HG03571 (cell line): ENCODE results near the gene CLTB.
"Not testable (repeated sequence)": the region's sequence is repeated elsewhere in the genome, so short reads cannot be mapped to it uniquely, and the experiment has no call there.

Experiments
- ATAC-seq: cut with Tn5 transposase; IDR thresholded peaks from one replicate; pipeline ENCODE4 v1.9.1; 2021; ENCODE audit not compliant: unreplicated experiment

CLTB gene

DNA sequence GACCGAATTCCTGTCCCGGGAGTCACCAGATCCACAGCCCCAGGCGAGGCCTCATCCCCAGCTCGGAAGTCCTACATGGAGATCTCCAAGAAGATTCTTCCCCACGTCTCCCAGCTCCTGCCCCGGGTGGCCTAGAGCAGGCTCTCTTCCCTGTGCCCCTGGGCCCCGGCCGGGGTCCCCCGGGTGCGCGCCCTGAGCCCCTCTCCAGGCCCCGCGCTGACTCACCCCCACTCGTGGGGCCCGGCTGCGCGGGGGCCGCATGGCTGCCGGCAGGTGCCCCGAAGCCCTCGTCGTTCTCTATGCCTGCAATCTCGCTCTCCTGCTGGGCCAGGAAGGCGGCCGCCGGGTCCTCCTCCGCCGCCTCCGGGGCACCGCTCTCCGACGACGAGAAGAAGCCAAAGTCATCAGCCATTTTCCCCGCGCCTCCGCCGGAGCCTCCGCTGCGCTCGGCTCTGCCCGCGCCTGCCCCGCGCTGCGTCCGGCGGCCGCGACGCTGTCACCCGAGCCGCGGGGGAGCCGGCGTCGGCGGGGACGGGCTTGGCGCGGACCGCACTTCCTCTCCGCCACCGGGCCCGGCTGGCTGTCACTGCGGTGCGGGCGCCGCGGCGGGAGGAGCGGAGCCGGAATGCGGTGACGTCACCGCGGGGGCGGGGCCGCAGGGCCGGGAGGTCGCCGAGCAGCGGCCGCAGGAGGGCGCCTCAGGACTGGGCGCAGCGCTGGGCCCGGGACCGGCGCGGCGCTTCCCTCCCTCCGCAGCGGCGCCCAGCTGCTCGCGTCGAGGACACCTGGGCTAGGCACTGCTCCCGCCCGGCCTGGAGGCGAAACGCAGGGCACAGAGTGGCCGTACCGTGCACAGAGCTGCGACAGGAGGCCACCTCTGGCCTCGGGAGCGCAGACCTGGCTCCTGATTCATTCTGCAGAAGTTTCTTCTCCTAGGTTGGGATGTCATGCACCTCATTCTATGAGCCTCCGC is at the start of gene CLTB:
Gene CLTB, minus strand, starts transcription at position 588 of the 973 bp plus-strand sequence. Its CDS starts 176 bp downstream, at position 412.
- ATAC-seq: peak; percentile 93

GRCh38 chr5:176463113-176463764 is 46.9 kb upstream of the CLTB start:
- no peak for ATAC-seq

DNA sequence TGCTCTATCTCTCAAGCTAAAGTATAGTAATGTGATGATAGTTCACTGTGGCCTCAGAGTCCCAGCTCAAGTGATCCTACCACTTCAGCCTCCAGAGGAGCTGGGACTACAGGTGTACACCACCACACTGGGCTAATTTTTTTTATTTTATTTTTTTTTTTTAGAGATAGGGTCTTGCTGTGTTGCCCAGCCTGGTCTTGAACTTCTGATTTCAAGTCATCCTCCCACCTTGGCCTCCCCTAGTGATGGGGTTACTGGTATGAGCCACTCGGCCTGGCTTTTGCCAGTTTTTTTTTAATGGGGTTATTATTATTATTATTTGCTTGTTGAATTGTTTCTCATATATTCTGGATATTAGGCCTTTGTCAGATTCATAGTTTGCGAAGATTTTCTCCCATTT is 45.0 kb upstream of the CLTB start:
- ATAC-seq: no peak

DNA sequence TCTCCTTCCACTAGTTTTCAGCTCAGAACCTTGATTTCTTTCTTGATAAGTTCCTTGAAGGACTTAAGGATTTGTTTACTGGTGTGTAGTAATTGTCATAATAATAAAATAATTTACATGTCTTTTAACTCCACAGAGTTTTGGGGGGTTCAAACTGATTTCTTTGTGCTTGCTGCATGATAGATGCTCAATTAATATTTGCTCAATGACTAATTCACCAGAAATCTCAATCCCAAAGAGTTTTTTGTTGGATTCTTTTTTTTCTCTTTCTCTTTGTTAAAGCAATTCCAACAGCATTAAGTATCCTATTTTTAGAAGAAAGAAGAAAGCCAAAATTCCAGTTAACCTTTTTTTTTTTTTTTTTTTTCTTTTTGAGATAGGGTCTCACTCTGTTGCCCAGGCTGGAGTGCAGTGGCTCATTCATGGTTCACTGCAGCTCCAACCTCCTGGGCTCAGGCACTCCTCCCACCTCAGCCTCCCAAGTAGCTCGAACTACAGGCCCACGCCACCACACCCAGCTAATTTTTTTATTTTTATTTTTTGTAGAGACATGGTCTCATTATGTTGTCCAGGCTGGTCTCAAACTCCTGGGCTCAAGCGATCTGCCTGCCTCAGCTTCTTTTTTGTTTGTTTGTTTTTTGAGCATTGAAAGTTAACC is 42.7 kb upstream of the CLTB start:
- no peak for ATAC-seq

- no peak for ATAC-seq
These were observed 38.5 kb upstream of the CLTB start for GRCh38 chr5:176454724-176455394.

- ATAC-seq: no peak
These were observed 33.7 kb upstream of the CLTB start for GRCh38 chr5:176450077-176450476.

GRCh38 chr5:176447978-176448608 is 31.8 kb upstream of the CLTB start, which contains the start of gene FAF2:
FAF2 (plus strand) TSS chr5:176448385; CDS start chr5:176448408, 23 bp downstream.
- peak; percentile 94 for ATAC-seq

- peak; percentile 24 for ATAC-seq
These were observed 31.2 kb upstream of the CLTB start for GRCh38 chr5:176447591-176447977.

GRCh38 chr5:176446884-176447590 is 30.7 kb upstream of the CLTB start:
- no peak for ATAC-seq

DNA sequence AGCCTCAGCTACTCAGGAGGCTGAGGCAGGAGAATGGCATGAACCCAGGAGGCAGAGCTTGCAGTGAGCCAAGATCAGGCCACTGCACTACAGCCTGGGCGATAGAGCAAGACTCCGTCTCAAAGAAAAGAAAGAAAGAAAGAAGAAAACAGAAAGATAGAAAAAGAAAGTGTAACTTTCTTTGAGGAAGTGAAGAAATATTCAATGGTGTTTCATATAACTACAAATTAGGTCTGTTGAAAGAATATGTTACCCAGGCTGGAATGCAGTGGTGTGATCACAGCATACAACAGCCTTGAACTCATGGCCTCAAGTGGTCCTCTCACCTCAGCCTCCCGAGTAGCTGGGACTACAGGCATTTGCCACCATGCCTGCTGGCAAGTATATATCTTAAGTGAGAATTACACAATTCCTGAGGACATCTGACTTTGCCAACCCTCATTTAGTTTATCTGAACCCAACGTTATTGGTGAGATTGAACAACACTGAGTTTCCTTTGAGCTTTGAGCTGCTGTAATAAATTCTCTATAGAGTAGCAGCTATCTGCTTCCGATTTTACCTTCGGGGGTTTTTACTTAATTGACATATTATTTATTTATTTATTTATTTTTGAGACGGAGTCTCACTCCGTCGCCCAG is 29.8 kb upstream of the CLTB start:
- no peak for ATAC-seq

DNA sequence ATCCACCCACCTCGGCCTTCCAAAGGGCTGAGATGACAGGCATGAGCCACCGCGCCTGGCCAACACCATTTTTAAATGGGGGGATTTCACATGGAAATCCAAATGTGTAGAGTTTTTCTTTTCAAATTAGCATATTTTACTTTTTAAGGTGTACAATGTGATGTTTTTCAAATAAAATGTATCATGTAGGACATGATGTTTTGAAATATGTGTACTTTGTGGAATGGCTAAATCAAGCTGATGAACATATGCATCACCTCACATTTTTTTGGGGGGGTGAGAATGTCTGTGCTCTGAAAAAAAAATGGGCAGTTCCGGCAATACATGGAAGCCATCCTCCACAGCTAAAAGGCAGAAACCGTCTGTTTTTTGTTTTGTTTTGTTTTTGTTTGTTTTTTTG is 28.4 kb upstream of the CLTB start:
- no peak for ATAC-seq

- ATAC-seq: not testable (repeated sequence)
These were observed 26.6 kb upstream of the CLTB start for GRCh38 chr5:176442911-176443310.

- no peak for ATAC-seq
These were observed 25.6 kb upstream of the CLTB start for GRCh38 chr5:176441921-176442323.

DNA sequence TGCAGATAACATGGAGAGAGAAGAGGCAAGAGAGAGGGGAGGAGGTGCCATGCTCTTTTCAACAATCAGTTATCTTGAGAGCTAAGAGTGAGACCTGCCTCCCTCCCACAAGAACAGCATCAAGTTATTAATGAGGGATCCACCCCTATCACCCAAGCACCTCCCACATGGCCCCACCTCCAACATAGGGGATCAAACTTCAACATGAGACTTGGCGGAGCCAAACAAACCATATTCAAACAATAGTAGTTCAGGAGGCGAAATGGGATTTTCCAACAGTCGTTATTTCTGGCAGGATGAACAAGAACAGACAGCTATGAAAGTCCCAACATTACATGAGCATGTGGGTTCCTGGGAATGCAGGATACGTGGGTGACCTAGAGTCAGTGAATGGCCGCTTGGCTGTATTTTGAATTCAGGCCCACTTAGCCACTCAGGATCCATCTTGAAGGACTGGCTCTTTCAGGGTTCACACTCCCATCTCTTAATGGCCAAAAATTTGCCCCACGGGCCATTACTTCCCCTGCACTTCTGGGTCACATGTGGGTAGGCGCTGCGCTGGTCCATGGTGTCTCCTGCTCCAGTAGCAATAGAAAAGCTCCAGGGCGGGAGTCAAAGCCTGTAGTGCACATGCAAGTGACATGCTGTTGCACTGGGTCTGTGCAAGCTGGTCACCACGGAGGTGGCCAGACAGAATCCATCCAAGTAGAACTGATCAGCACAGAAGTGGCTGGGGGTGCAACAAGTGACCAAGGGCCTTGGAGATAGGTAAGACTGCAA is 24.8 kb upstream of the CLTB start:
- ATAC-seq: no peak

GRCh38 chr5:176438959-176439757 is 22.8 kb upstream of the CLTB start:
- no peak for ATAC-seq

- no peak for ATAC-seq
These were observed 20.3 kb upstream of the CLTB start for GRCh38 chr5:176436656-176437055.

DNA sequence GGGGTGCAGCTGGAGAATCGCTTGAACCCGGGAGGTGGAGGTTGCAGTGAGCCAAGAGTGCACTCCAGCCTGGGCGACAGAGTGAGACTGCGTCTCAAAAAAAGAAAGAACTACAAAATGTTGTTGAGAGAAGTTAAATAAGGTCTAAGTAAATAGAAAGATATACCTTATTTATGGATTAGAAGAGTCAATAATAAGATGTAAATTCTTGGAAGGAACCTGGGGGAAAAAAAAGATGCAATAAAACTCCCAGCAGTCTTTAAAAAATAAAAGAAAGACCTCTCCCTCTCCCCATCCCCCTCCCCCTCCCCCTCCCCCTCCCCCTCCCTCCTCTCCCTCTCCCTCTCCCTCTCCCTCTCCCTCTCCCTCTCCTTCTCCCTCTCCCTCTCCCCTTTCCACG is 16.4 kb upstream of the CLTB start:
- ATAC-seq: no peak

GRCh38 chr5:176429972-176430371 is 13.6 kb upstream of the CLTB start:
- ATAC-seq: no peak
